ENCODE data around the gene MAP3K2. TPM values are rescaled to one million over a fixed set of nuclear protein-coding genes. Genes with fewer than 3 reads are reported as not detected.

The MAP3K2 gene
- total RNA-seq, 4 donors from 2014 or later = 29.4 to 37.4 (median 31.3) TPM

DNA sequence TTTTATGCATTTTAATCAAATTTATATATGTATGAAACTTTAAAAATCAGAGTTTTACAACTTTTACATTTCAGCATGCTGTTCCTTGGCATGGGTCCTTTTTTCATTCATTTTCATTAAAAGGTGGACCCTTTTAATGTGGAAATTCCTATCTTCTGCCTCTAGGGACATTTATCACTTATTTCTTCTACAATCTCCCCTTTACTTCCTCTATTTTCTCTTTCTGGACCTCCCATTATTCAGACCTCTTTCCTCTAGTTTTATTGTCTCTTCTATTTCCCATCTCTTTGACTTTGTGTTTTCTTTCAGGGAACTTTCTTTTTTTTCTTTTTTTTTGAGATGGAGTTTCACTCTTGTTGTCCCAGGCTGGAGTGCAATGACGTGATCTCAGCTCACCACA is 36.1 kb upstream of the MAP3K2 start:
- H3K9me3 ChIP-seq = no peaks in the 10 kb centered on the region
- peak overlapping the region; percentile 24 to 59 (median 35) for H3K4me3 ChIP-seq
- H3K36me3 ChIP-seq = no peaks in the 10 kb centered on the region
- WGBS, 2 donors = 18 to 67% methylated on average over 1 of the region's 1 CpG
- peaks cover 0 to 80% (median 3%) of the 10 kb centered on the region in 4 donors for H3K27me3 ChIP-seq
- intact Hi-C loops (cut with DNase I) = no loop called here
- H3K4me1 ChIP-seq = peaks cover 12 to 20% (median 14%) of the 10 kb centered on the region in 3 donors
- no peak for DNase-seq
- no peak for TF ChIP-seq POLR2A (IDR thresholded peaks at IDR 0.05)
- TF ChIP-seq, protein P1, sequence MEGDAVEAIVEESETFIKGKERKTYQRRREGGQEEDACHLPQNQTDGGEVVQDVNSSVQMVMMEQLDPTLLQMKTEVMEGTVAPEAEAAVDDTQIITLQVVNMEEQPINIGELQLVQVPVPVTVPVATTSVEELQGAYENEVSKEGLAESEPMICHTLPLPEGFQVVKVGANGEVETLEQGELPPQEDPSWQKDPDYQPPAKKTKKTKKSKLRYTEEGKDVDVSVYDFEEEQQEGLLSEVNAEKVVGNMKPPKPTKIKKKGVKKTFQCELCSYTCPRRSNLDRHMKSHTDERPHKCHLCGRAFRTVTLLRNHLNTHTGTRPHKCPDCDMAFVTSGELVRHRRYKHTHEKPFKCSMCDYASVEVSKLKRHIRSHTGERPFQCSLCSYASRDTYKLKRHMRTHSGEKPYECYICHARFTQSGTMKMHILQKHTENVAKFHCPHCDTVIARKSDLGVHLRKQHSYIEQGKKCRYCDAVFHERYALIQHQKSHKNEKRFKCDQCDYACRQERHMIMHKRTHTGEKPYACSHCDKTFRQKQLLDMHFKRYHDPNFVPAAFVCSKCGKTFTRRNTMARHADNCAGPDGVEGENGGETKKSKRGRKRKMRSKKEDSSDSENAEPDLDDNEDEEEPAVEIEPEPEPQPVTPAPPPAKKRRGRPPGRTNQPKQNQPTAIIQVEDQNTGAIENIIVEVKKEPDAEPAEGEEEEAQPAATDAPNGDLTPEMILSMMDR (IDR thresholded peaks at IDR 0.05) = no peak
- H3K27ac ChIP-seq = no peak overlapping the region

DNA sequence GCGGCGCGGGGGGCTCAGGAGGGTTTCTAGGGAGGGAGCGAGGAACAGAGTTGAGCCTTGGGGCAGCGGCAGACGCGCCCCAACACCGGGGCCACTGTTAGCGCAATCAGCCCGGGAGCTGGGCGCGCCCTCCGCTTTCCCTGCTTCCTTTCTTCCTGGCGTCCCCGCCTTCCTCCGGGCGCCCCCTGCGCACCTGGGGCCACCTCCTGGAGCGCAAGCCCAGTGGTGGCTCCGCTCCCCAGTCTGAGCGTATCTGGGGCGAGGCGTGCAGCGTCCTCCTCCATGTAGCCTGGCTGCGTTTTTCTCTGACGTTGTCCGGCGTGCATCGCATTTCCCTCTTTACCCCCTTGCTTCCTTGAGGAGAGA is 35.7 kb upstream of the MAP3K2 start:
- no peak for DNase-seq
- Histone ChIP-seq H3K4me1 (peaks cover 12 to 20% (median 14%) of the 10 kb centered on the region in 3 donors), H3K9me3 (no peaks in the 10 kb centered on the region), H3K27me3 (peaks cover 0 to 84% (median 3%) of the 10 kb centered on the region in 4 donors), H3K4me3 (peak overlapping the region; percentile 24 to 59 (median 35)), H3K36me3 (no peaks in the 10 kb centered on the region), H3K27ac (no peak overlapping the region)
- WGBS, 2 donors = 3 to 4% methylated on average over 9 to 26 of the region's 29 CpGs
- intact Hi-C loops (cut with DNase I) = no loop called here
- TF ChIP-seq, protein P1 (IDR thresholded peaks at IDR 0.05) = no peak
- no peak for TF ChIP-seq POLR2A (IDR thresholded peaks at IDR 0.05)

DNA sequence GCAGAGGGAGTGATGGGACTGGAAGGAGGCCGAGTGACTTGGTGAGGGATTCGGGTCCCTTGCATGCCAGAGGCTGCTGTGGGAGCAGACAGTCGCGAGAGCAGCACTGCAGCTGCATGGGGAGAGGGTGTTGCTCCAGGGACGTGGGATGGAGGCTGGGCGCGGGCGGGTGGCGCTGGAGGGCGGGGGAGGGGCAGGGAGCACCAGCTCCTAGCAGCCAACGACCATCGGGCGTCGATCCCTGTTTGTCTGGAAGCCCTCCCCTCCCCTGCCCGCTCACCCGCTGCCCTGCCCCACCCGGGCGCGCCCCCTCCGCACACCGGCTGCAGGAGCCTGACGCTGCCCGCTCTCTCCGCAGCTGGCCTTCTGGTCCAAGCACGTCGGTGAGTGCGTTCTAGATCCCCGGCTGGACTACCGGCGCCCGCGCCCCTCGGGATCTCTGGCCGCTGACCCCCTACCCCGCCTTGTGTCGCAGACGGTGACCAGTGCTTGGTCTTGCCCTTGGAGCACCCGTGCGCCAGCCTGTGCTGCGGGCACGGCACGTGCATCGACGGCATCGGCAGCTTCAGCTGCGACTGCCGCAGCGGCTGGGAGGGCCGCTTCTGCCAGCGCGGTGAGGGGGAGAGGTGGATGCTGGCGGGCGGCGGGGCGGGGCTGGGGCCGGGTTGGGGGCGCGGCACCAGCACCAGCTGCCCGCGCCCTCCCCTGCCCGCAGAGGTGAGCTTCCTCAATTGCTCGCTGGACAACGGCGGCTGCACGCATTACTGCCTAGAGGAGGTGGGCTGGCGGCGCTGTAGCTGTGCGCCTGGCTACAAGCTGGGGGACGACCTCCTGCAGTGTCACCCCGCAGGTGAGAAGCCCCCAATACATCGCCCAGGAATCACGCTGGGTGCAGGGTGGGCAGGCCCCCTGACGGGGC is 35.0 kb upstream of the MAP3K2 start:
- H3K4me1 ChIP-seq = peaks cover 12 to 20% (median 14%) of the 10 kb centered on the region in 3 donors
- H3K9me3 ChIP-seq = no peaks in the 10 kb centered on the region
- no peaks in the 10 kb centered on the region for H3K36me3 ChIP-seq
- H3K27me3 ChIP-seq = peaks cover 0 to 90% (median 3%) of the 10 kb centered on the region in 4 donors
- H3K4me3 ChIP-seq = peak overlapping the region; percentile 24 to 59 (median 35)
- no peak for DNase-seq
- 27 to 43% methylated on average over 5 to 9 of the region's 73 CpGs for WGBS, 2 donors
- intact Hi-C loops (cut with DNase I) = no loop called here
- H3K27ac ChIP-seq = no peak overlapping the region
- TF ChIP-seq POLR2A (IDR thresholded peaks at IDR 0.05) = no peak
- TF ChIP-seq, protein P1 (IDR thresholded peaks at IDR 0.05) = no peak

DNA sequence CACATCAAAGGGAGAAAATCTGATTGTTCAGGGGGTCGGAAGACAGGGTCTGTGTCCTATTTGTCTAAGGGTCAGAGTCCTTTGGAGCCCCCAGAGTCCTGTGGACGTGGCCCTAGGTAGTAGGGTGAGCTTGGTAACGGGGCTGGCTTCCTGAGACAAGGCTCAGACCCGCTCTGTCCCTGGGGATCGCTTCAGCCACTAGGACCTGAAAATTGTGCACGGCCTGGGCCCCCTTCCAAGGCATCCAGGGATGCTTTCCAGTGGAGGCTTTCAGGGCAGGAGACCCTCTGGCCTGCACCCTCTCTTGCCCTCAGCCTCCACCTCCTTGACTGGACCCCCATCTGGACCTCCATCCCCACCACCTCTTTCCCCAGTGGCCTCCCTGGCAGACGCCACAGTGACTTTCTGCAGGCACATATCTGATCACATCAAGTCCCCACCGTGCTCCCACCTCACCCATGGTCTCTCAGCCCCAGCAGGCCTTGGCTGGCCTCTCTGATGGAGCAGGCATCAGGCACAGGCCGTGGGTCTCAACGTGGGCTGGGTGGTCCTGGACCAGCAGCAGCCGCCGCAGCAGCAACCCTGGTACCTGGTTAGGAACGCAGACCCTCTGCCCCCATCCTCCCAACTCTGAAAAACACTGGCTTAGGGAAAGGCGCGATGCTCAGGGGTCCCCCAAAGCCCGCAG is 34.2 kb upstream of the MAP3K2 start:
- Histone ChIP-seq H3K4me3 (no peak overlapping the region), H3K4me1 (peaks cover 12 to 20% (median 14%) of the 10 kb centered on the region in 3 donors), H3K36me3 (no peaks in the 10 kb centered on the region), H3K27me3 (peaks cover 0 to 96% (median 3%) of the 10 kb centered on the region in 4 donors), H3K9me3 (no peaks in the 10 kb centered on the region), H3K27ac (no peak overlapping the region)
- WGBS, 2 donors = 57 to 63% methylated on average over 6 to 8 of the region's 16 CpGs
- no peak for DNase-seq
- intact Hi-C loops (cut with DNase I) = no loop called here
- TF ChIP-seq, protein P1 (IDR thresholded peaks at IDR 0.05) = no peak
- no peak for TF ChIP-seq POLR2A (IDR thresholded peaks at IDR 0.05)

All from esophagus squamous epithelium (tissue), 5 donors.